Caco-2 (cell line): ENCODE measurements around the gene BTG2. TPM values are rescaled to one million over a fixed set of nuclear protein-coding genes. Genes with fewer than 3 reads are reported as not detected.

Source experiments
- BruUV-seq: library from RNA; stranded (reverse); fragments of 400-500 nt; replicated peaks from 2 replicates; lab custom pipeline; 2021; lab: Mats Ljungman, UMichigan
- CTCF ChIA-PET: fragments of 300-600 bp; sonication (Branson Sonifier 250); formaldehyde crosslinking; loops from one replicate; lab custom pipeline; 2022; ENCODE audit warnings: antibody characterized with exemption; lab: Charles Lee
- POLR2A ChIA-PET: fragments of 300-600 bp; sonication (Branson Sonifier 250); formaldehyde crosslinking; loops from one replicate; lab custom pipeline; 2022; ENCODE audit warnings: antibody characterized with exemption; lab: Charles Lee
- DNase-seq, 2 experiments: peaks; one replicate each; pipeline versions ENCODE4 v3.0.0 to v3.0.0-alpha.2; 2020 to 2022
- H3K27me3 ChIP-seq: replicated peaks from 2 replicates; pipeline ENCODE4 v1.6.0; 2011; ENCODE audit warnings: low read length; ENCODE audit not compliant: control insufficient read depth, insufficient read depth
- H3K36me3 ChIP-seq: 2 replicates; pipeline ENCODE4 v1.5.1; 2011; ENCODE audit warnings: low read length; ENCODE audit not compliant: control insufficient read depth, insufficient read depth
- H3K4me1 ChIP-seq: fragments of 250-450 bp; sonication (Bioruptor Pico); 2 replicates; pipeline ENCODE4 v1.5.1; 2020; ENCODE audit warnings: mild to moderate bottlenecking
- H3K4me3 ChIP-seq: 2 replicates; pipeline ENCODE4 v1.5.1; 2011; ENCODE audit warnings: low read depth, mild to moderate bottlenecking, control low read depth, low read length
- H3K9me3 ChIP-seq: fragments of 250-450 bp; sonication (Bioruptor Pico); 2 replicates; pipeline ENCODE4 v1.5.1; 2020; ENCODE audit warnings: mild to moderate bottlenecking, moderate library complexity
- H3K27ac Mint-ChIP-seq: one replicate; pipeline ENCODE4 v1.8.0; 2022; ENCODE audit warnings: mixed read lengths; ENCODE audit not compliant: unreplicated experiment
- H3K27me3 Mint-ChIP-seq: one replicate; pipeline ENCODE4 v1.8.0; 2022; ENCODE audit warnings: mixed read lengths; ENCODE audit not compliant: insufficient read depth, unreplicated experiment
- H3K36me3 Mint-ChIP-seq: one replicate; pipeline ENCODE4 v1.8.0; 2022; ENCODE audit warnings: mild to moderate bottlenecking, mixed read lengths; ENCODE audit not compliant: insufficient read depth, unreplicated experiment
- H3K4me1 Mint-ChIP-seq: one replicate; pipeline ENCODE4 v1.8.0; 2022; ENCODE audit warnings: low read depth, mixed read lengths; ENCODE audit not compliant: unreplicated experiment
- H3K4me3 Mint-ChIP-seq: one replicate; pipeline ENCODE4 v1.8.0; 2022; ENCODE audit warnings: mild to moderate bottlenecking, moderate library complexity, mixed read lengths; ENCODE audit not compliant: unreplicated experiment
- H3K9me3 Mint-ChIP-seq: one replicate; pipeline ENCODE4 v1.8.0; 2022; ENCODE audit warnings: mixed read lengths; ENCODE audit not compliant: unreplicated experiment
- intact Hi-C: fragments of 100-400 bp; cut with micrococcal nuclease; formaldehyde crosslinking; loops from one replicate; pipeline ENCODE4 v1.10.0; 2022; ENCODE audit not compliant: unreplicated experiment
- total RNA-seq: library from RNA; stranded (reverse); gene quantifications from 2 replicates; pipeline ENCODE4 v1.2.3, GENCODE V29; 2022
- TF ChIP-seq, protein P1 (sequence below), 2 experiments: fragments of 200-600 bp in 1 of 2; IDR thresholded peaks; 1 replicate in 1 of 2; 2 replicates in 1 of 2; pipeline versions ENCODE4 v1.5.1 to v1.8.0; 2011 to 2022; ENCODE audit warnings: antibody characterized with exemption in 1 of 2, control low read depth in 1 of 2, inconsistent platforms in 1 of 2, low read depth in 1 of 2, low read length in 1 of 2, mild to moderate bottlenecking in 1 of 2, moderate library complexity in 1 of 2; ENCODE audit not compliant: insufficient read depth in 1 of 2, severe bottlenecking in 1 of 2, unreplicated experiment in 1 of 2

The BTG2 gene
- total RNA-seq, 1 experiment from 2014 or later: 21.2 TPM

DNA sequence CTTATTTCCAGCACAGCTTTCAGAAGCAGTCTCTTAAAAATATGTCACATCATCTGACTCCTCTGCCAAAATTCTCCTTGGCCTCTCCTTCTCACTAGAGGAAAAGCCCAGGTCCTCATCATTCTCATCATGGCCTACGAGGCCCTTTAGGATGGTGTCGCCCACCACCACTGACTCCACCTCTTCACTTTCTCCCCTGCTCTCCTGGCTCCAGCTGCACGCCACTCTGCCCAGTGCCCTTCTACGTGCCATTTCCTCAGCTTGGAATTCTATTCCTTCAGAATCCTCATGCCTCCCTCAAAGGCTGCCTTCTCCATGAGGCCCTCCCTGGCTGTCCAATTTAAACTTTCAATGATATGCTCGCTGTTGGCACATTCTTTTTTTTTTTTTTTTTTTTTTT, 25.3 kb upstream of the BTG2 start:
- no peaks in the 10 kb centered on the region for H3K36me3 ChIP-seq
- no peak overlapping the region for H3K4me3 Mint-ChIP-seq
- peaks cover 22% of the 10 kb centered on the region for H3K4me1 ChIP-seq
- H3K27me3 Mint-ChIP-seq: no peaks in the 10 kb centered on the region
- H3K9me3 Mint-ChIP-seq: no peaks in the 10 kb centered on the region
- BruUV-seq: no TSS peak
- H3K4me3 ChIP-seq: no peak overlapping the region
- POLR2A ChIA-PET: no interaction called here
- no peaks in the 10 kb centered on the region for H3K36me3 Mint-ChIP-seq
- no peaks in the 10 kb centered on the region for H3K9me3 ChIP-seq
- intact Hi-C loops: no loop called here
- H3K27me3 ChIP-seq: no peaks in the 10 kb centered on the region
- TF ChIP-seq, protein P1, sequence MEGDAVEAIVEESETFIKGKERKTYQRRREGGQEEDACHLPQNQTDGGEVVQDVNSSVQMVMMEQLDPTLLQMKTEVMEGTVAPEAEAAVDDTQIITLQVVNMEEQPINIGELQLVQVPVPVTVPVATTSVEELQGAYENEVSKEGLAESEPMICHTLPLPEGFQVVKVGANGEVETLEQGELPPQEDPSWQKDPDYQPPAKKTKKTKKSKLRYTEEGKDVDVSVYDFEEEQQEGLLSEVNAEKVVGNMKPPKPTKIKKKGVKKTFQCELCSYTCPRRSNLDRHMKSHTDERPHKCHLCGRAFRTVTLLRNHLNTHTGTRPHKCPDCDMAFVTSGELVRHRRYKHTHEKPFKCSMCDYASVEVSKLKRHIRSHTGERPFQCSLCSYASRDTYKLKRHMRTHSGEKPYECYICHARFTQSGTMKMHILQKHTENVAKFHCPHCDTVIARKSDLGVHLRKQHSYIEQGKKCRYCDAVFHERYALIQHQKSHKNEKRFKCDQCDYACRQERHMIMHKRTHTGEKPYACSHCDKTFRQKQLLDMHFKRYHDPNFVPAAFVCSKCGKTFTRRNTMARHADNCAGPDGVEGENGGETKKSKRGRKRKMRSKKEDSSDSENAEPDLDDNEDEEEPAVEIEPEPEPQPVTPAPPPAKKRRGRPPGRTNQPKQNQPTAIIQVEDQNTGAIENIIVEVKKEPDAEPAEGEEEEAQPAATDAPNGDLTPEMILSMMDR (IDR thresholded peaks at IDR 0.05; ENCODE audit: insufficient read depth in 1 of 2, low read depth in 1 of 2, low read length in 1 of 2, severe bottlenecking in 1 of 2, unreplicated experiment in 1 of 2): no peak
- H3K4me1 Mint-ChIP-seq: peaks cover 26% of the 10 kb centered on the region
- no peak overlapping the region for H3K27ac Mint-ChIP-seq
- DNase-seq: no peak
- CTCF ChIA-PET: interaction anchor here (0.6 to 1.6 kb wide), 4 partner anchors 11 to 1884 kb away, joined by 3 to 8 read pairs (median 6); no protein-coding TSS in a partner anchor

GRCh38 chr1:203281033-203281432, 24.3 kb upstream of the BTG2 start:
- Histone ChIP-seq H3K27me3 (no peaks in the 10 kb centered on the region), H3K4me1 (peaks cover 22% of the 10 kb centered on the region), H3K9me3 (no peaks in the 10 kb centered on the region), H3K4me3 (no peak overlapping the region), H3K36me3 (no peaks in the 10 kb centered on the region)
- peaks cover 26% of the 10 kb centered on the region for H3K4me1 Mint-ChIP-seq
- POLR2A ChIA-PET: no interaction called here
- no peaks in the 10 kb centered on the region for H3K9me3 Mint-ChIP-seq
- no TSS peak for BruUV-seq
- intact Hi-C loops: no loop called here
- DNase-seq: no peak
- no peaks in the 10 kb centered on the region for H3K36me3 Mint-ChIP-seq
- H3K27me3 Mint-ChIP-seq: no peaks in the 10 kb centered on the region
- H3K27ac Mint-ChIP-seq: no peak overlapping the region
- TF ChIP-seq, protein P1 (IDR thresholded peaks at IDR 0.05; ENCODE audit: insufficient read depth in 1 of 2, low read depth in 1 of 2, low read length in 1 of 2, severe bottlenecking in 1 of 2, unreplicated experiment in 1 of 2): peak in 1 of 2 experiments; percentile 26
- H3K4me3 Mint-ChIP-seq: no peak overlapping the region
- CTCF ChIA-PET: interaction anchor here (1.6 kb wide), 1 partner anchor 10 kb away, joined by 5 read pairs; no protein-coding TSS in a partner anchor

GRCh38 chr1:203281851-203282661, 23.3 kb upstream of the BTG2 start:
- Histone ChIP-seq H3K4me3 (no peak overlapping the region), H3K36me3 (no peaks in the 10 kb centered on the region), H3K4me1 (peaks cover 22% of the 10 kb centered on the region), H3K9me3 (no peaks in the 10 kb centered on the region), H3K27me3 (no peaks in the 10 kb centered on the region)
- TF ChIP-seq, protein P1 (IDR thresholded peaks at IDR 0.05; ENCODE audit: insufficient read depth in 1 of 2, low read depth in 1 of 2, low read length in 1 of 2, severe bottlenecking in 1 of 2, unreplicated experiment in 1 of 2): no peak
- Mint-ChIP-seq H3K27ac (peak overlapping the region; percentile 29), H3K36me3 (no peaks in the 10 kb centered on the region), H3K4me3 (no peak overlapping the region), H3K9me3 (no peaks in the 10 kb centered on the region), H3K27me3 (no peaks in the 10 kb centered on the region), H3K4me1 (peaks cover 31% of the 10 kb centered on the region)
- CTCF ChIA-PET: no interaction called here
- intact Hi-C loops: no loop called here
- POLR2A ChIA-PET: interaction anchor here (1.0 kb wide), 1 partner anchor 9 kb away, joined by 4 read pairs; no protein-coding TSS in a partner anchor
- no TSS peak for BruUV-seq
- no peak for DNase-seq
